K562 (cell line): ENCODE data around the gene PHACTR2. TPM values are rescaled to one million over a fixed set of nuclear protein-coding genes. Genes with fewer than 3 reads are reported as not detected.

Source experiments
- BMI1 ChIP-seq: fragments of 150-350 bp; IDR thresholded peaks from 2 replicates; pipeline ENCODE4 v1.6.1; 2014; ENCODE audit warnings: low read length
- HNRNPH1 ChIP-seq: fragments of 200-400 bp; formaldehyde crosslinking; optimal IDR thresholded peaks from 2 replicates; pipeline ENCODE3; 2017; ENCODE audit warnings: low read depth, mild to moderate bottlenecking, low read length, moderate library complexity
- NFRKB ChIP-seq: fragments of 450-650 bp; IDR thresholded peaks from 2 replicates; pipeline ENCODE4 v1.6.1; 2016; ENCODE audit warnings: low read depth
- NR1H2 ChIP-seq: sonication (generic); formaldehyde crosslinking; IDR thresholded peaks from 2 replicates; pipeline ENCODE4 v1.4.0; 2020; ENCODE audit warnings: mild to moderate bottlenecking, missing genetic modification reagents
- POLR2H ChIP-seq: IDR thresholded peaks from 2 replicates; pipeline ENCODE4 v1.6.1; 2016; ENCODE audit warnings: missing genetic modification characterization, low read depth, mild to moderate bottlenecking, control low read depth, missing compliant biosample characterization, moderate library complexity
- RFX1 ChIP-seq: fragments of 450-650 bp; IDR thresholded peaks from 2 replicates; pipeline ENCODE4 v1.6.1; 2016; ENCODE audit warnings: mild to moderate bottlenecking, moderate library complexity
- SREBF2 ChIP-seq: sonication (generic); formaldehyde crosslinking; IDR thresholded peaks from 2 replicates; pipeline ENCODE4 v1.4.0; 2020; ENCODE audit warnings: mild to moderate bottlenecking, missing genetic modification reagents
- TEAD4 ChIP-seq, 2 experiments: sonication (generic) in 1 of 2; formaldehyde crosslinking in 1 of 2; IDR thresholded peaks; 2 replicates each; pipeline versions ENCODE4 v1.6.1 to v1.8.0; 2012 to 2022; ENCODE audit warnings: borderline replicate concordance in 1 of 2, inconsistent platforms in 1 of 2, low read length in 1 of 2, mild to moderate bottlenecking in 1 of 2, missing genetic modification reagents in 1 of 2
- TGIF2 ChIP-seq: sonication (generic); formaldehyde crosslinking; IDR thresholded peaks from 2 replicates; pipeline ENCODE4 v1.8.1; 2022; ENCODE audit warnings: mild to moderate bottlenecking, missing genetic modification reagents, moderate library complexity
- ZBTB1 ChIP-seq: sonication (generic); formaldehyde crosslinking; IDR thresholded peaks from 2 replicates; pipeline ENCODE4 v1.8.1; 2023; ENCODE audit warnings: missing genetic modification reagents, low read depth, mild to moderate bottlenecking, borderline replicate concordance
- ZNF23 ChIP-seq: fragments of 250-450 bp; sonication (Bioruptor Pico); IDR thresholded peaks from 2 replicates; pipeline ENCODE4 v1.4.0; 2020; ENCODE audit warnings: mild to moderate bottlenecking
- ZNF589 ChIP-seq: fragments of 200-800 bp; sonication (Bioruptor generic); IDR thresholded peaks from 2 replicates; pipeline ENCODE4 v1.6.1; 2016; ENCODE audit warnings: low read depth, missing genetic modification characterization, missing compliant biosample characterization
- ZNF644 ChIP-seq: fragments of 200-800 bp; sonication (Bioruptor generic); IDR thresholded peaks from 2 replicates; pipeline ENCODE4 v1.6.1; 2016; ENCODE audit warnings: low read depth, missing genetic modification characterization, missing compliant biosample characterization
- polyA plus RNA-seq, 8 experiments: library from polyadenylated mRNA; depleted of rRNA in 4 of 8; stranded (reverse) in 5 of 8; unstranded in 3 of 8; fragments of >200 nt; fragmentation: Nextera tagmentation in 2 of 8; fragmentation: Illumina TruSeq in 1 of 8; extraction: Ambion mirVana in 2 of 8; extraction: Trizol in 1 of 8; gene quantifications; 2 replicates each; pipeline versions ENCODE4 v1.2.1 to v1.2.3, GENCODE V29; 2011 to 2014; ENCODE audit warnings: inconsistent platforms in 1 of 8, missing spikeins in 1 of 8
- total RNA-seq, 7 experiments: library from RNA; depleted of rRNA in 6 of 7; stranded (reverse); fragments of >200 nt in 6 of 7; fragmentation: Illumina TruSeq in 2 of 7; extraction: Trizol in 2 of 7; gene quantifications; 2 replicates each; pipeline versions ENCODE4 v1.2.1 to v1.2.3, GENCODE V29; 2011 to 2021; ENCODE audit warnings: low replicate concordance in 1 of 7
- TF ChIP-seq, protein P1 (sequence below): sonication (generic); formaldehyde crosslinking; IDR thresholded peaks from 2 replicates; pipeline ENCODE4 v1.8.0; 2022; ENCODE audit warnings: mild to moderate bottlenecking, missing genetic modification reagents, borderline replicate concordance
- TF ChIP-seq, protein P2 (sequence below), 2 experiments: fragments of 250-450 bp in 1 of 2; fragments of 450-650 bp in 1 of 2; sonication (Bioruptor Pico) in 1 of 2; IDR thresholded peaks; 2 replicates each; pipeline versions ENCODE4 v1.6.1 to v1.8.0; 2016 to 2021; ENCODE audit warnings: mild to moderate bottlenecking in 2 of 2, moderate library complexity in 2 of 2, missing compliant biosample characterization in 1 of 2, missing genetic modification characterization in 1 of 2

Gene PHACTR2
- total and polyA plus RNA-seq, 9 of the 15 experiments (the other 6 are each of a cell fraction or from before 2014, with no cell fraction given): 5.3 to 52.5 (median 22.9) TPM

DNA sequence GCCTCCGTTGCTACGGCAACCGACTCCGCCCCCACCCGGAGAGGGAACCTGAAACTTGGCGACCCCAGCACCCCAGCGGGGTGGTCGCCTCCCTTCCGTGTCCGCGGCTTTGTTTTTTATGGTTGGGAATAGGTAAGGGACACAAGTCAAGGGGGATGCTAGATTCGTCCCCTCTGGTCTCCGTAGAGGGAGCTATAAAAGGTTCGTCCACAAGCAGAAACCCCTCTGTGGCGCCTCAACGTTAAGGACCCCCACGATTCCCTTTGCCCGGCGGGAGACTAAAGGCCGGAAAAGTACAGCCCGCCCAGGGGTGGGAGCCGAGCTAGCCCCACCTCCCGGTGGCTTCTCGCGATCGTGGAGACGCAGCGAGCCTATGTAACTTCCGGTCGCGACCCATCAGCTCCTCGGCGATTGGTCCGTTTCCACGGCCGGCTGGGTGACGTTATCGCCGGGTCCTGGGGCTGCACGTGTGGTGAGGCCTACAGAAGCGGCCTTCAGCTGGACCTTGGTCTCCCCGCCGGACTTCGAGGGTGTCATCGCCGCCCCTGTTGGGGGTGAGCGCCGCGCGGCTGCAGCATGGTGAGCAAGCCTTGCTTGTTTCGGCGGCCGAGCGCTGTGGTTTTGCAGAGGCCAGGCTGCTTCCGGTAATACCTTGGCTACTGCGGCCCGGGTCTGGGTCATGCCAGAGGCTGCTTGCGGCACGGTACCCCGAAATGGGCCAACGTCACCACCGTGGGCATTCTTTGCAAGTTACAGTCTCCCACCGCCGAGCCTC, 165.3 kb downstream of the PHACTR2 start, which contains the start of gene LTV1 (continued):
- TF ChIP-seq ZNF644 (tag): peak; percentile 15; the same call in 1 of the 2 replicates
- TF ChIP-seq, protein P1, sequence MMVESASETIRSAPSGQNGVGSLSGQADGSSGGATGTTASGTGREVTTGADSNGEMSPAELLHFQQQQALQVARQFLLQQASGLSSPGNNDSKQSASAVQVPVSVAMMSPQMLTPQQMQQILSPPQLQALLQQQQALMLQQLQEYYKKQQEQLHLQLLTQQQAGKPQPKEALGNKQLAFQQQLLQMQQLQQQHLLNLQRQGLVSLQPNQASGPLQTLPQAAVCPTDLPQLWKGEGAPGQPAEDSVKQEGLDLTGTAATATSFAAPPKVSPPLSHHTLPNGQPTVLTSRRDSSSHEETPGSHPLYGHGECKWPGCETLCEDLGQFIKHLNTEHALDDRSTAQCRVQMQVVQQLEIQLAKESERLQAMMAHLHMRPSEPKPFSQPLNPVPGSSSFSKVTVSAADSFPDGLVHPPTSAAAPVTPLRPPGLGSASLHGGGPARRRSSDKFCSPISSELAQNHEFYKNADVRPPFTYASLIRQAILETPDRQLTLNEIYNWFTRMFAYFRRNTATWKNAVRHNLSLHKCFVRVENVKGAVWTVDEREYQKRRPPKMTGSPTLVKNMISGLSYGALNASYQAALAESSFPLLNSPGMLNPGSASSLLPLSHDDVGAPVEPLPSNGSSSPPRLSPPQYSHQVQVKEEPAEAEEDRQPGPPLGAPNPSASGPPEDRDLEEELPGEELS (CRISPR knock-in tag): peak; percentile 97
- peak; percentile 57; the same call in 1 of the 2 replicates for TF ChIP-seq NR1H2
- TF ChIP-seq TEAD4 (IDR thresholded peaks at IDR 0.05; ENCODE audit: low read length): 0 out of 2 replicates have a peak, but pooled peaks have one; percentile 6
- TF ChIP-seq TEAD4 (CRISPR knock-in tag; IDR thresholded peaks at IDR 0.05; ENCODE audit: borderline replicate concordance): peak; percentile 92; the same call in 1 of the 2 replicates
- peak; percentile 78; the same call in 1 of the 2 replicates for TF ChIP-seq NFRKB
- TF ChIP-seq SREBF2 (CRISPR knock-in tag): 0 out of 2 replicates have a peak, but pooled peaks have one; percentile 71
- TF ChIP-seq TGIF2: peak; percentile 72; the same call in 1 of the 2 replicates
- TF ChIP-seq BMI1: peak; percentile 85
- peak; percentile 89 for TF ChIP-seq POLR2H (tag)
- TF ChIP-seq RFX1: peak; percentile 97
- 0 out of 2 replicates have a peak, but pooled peaks have one; percentile 71 for TF ChIP-seq ZBTB1 (CRISPR knock-in tag)
- TF ChIP-seq, protein P2, sequence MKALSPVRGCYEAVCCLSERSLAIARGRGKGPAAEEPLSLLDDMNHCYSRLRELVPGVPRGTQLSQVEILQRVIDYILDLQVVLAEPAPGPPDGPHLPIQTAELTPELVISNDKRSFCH (CRISPR knock-in tag; IDR thresholded peaks at IDR 0.05): no peak
- TF ChIP-seq, protein P2 (tag; IDR thresholded peaks at IDR 0.05): peak; percentile 84
- no peak for TF ChIP-seq HNRNPH1
- TF ChIP-seq ZNF589 (CRISPR knock-in tag): no peak
- 0 out of 2 replicates have a peak, but pooled peaks have one; percentile 24 for TF ChIP-seq ZNF23 (CRISPR knock-in tag)
